ENCODE results near the gene ZNF485.
"Not testable (repeated sequence)": the region's sequence is repeated elsewhere in the genome, so short reads cannot be mapped to it uniquely, and the experiment has no call there.

The ZNF485 gene

GRCh38 chr10:43606323-43607198, at the start of gene ZNF485:
TSS of gene ZNF485 (plus strand) at chr10:43606438. CDS start at chr10:43607051, 613 bp downstream.
- DNase-seq, result no peak

GRCh38 chr10:43557214-43557613, 49.0 kb upstream of the ZNF485 start:
- DNase-seq, result no peak

- no peak for DNase-seq
Observed at GRCh38 chr10:43569681-43570080, 36.6 kb upstream of the ZNF485 start.

- DNase-seq, result no peak
Observed at GRCh38 chr10:43570971-43571370, 35.3 kb upstream of the ZNF485 start.

- no peak for DNase-seq
Observed at GRCh38 chr10:43573250-43574000, 32.8 kb upstream of the ZNF485 start.

- peak; percentile 45 for DNase-seq
Observed at GRCh38 chr10:43574001-43574892, 32.0 kb upstream of the ZNF485 start, which contains the start of gene ZNF239. TSS of gene ZNF239 (minus strand) at chr10:43574616. CDS start at chr10:43558079, 16,537 bp downstream.

GRCh38 chr10:43574906-43575305, 31.3 kb upstream of the ZNF485 start:
- DNase-seq, result no peak

GRCh38 chr10:43576062-43576461, 30.2 kb upstream of the ZNF485 start:
- DNase-seq, result no peak

- DNase-seq, result no peak
Observed at GRCh38 chr10:43576580-43576979, 29.7 kb upstream of the ZNF485 start.

GRCh38 chr10:43584051-43584450, 22.2 kb upstream of the ZNF485 start:
- no peak for DNase-seq

- no peak for DNase-seq
Observed at GRCh38 chr10:43585046-43585445, 21.2 kb upstream of the ZNF485 start.

- DNase-seq, result no peak
Observed at GRCh38 chr10:43585981-43586729, 20.1 kb upstream of the ZNF485 start.

- not testable (repeated sequence) for DNase-seq
Observed at GRCh38 chr10:43586730-43587115, 19.5 kb upstream of the ZNF485 start.

GRCh38 chr10:43591303-43591904, 14.8 kb upstream of the ZNF485 start:
- DNase-seq, result no peak

- no peak for DNase-seq
Observed at GRCh38 chr10:43594944-43595589, 11.2 kb upstream of the ZNF485 start.

- DNase-seq, result no peak
Observed at GRCh38 chr10:43595739-43596298, 10.4 kb upstream of the ZNF485 start.

GRCh38 chr10:43596546-43596945, 9.7 kb upstream of the ZNF485 start:
- no peak for DNase-seq

GRCh38 chr10:43598446-43598845, 7.8 kb upstream of the ZNF485 start:
- DNase-seq, result no peak

GRCh38 chr10:43599333-43599732, 6.9 kb upstream of the ZNF485 start:
- DNase-seq, result no peak

GRCh38 chr10:43601576-43601975, 4.7 kb upstream of the ZNF485 start:
- DNase-seq, result not testable (repeated sequence)

GRCh38 chr10:43605850-43606322, 352 bp upstream of the ZNF485 start:
- no peak for DNase-seq
